Adrenal gland (tissue), 12 donors: ENCODE data around the gene CEP85. TPM values are rescaled to one million over a fixed set of nuclear protein-coding genes. Genes with fewer than 3 reads are reported as not detected.

Experiments
- DNase-seq, 7 donors: peaks; one replicate each; pipeline ENCODE4 v3.0.0-alpha.2; 2019 to 2020
- H3K27ac ChIP-seq, 5 donors: fragments of 200-600 bp; sonication (generic) in 4 of 5; 1 replicate in 3 of 5; 2 replicates in 2 of 5; pipeline versions ENCODE4 v1.5.1 to v1.8.0; 2016 to 2020; ENCODE audit warnings: mild to moderate bottlenecking in 1 of 5
- H3K27me3 ChIP-seq: fragments of 200-600 bp; 2 replicates; pipeline ENCODE4 v1.8.0; 2021
- H3K36me3 ChIP-seq, 2 donors: fragments of 200-600 bp; replicated peaks in 1 of 2; 1 replicate in 1 of 2; 2 replicates in 1 of 2; pipeline versions ENCODE4 v1.5.1 to v1.8.0; 2018 to 2022
- H3K4me1 ChIP-seq, 2 donors: fragments of 200-600 bp; replicated peaks in 1 of 2; 1 replicate in 1 of 2; 2 replicates in 1 of 2; pipeline versions ENCODE4 v1.5.1 to v1.8.0; 2018 to 2021
- H3K4me3 ChIP-seq, 4 donors: fragments of 200-600 bp; sonication (generic) in 3 of 4; one replicate each; pipeline ENCODE4 v1.5.1; 2016 to 2018
- H3K9me3 ChIP-seq, 3 donors: fragments of 200-600 bp; sonication (generic) in 1 of 3; replicated peaks in 1 of 3; 1 replicate in 2 of 3; 2 replicates in 1 of 3; pipeline versions ENCODE4 v1.5.1 to v1.8.0; 2016 to 2021
- POLR2A ChIP-seq, 2 donors: fragments of 450-650 bp; IDR thresholded peaks; one replicate each; pipeline ENCODE4 v1.6.1; 2017; ENCODE audit warnings: antibody characterized with exemption in 2 of 2, mild to moderate bottlenecking in 2 of 2, moderate library complexity in 1 of 2
- WGBS, 4 donors: extraction: QIAGEN DNeasy Blood & Tissue Kit in 2 of 4; methylation state at CpG; one replicate each; pipeline versions ENCODE4 v1.1.5 to v1.1.7; 2013 to 2017; 5-methylcytosine and 5-hydroxymethylcytosine counted together
- intact Hi-C, 2 donors: fragments of 100-400 bp; cut with DNase I; formaldehyde crosslinking; loops; one replicate each; pipeline versions ENCODE4 v1.14.1 to v1.15.0; 2022 to 2023
- polyA plus RNA-seq, 3 donors: library from polyadenylated mRNA; stranded (reverse); fragments of 200-250 nt in 2 of 3; fragments of 350-450 nt in 1 of 3; fragmentation: Illumina TruSeq in 1 of 3; extraction: RNeasy Lipid Tissue Mini Kit (QIAGEN cat#74804) in 1 of 3; gene quantifications; one replicate each; pipeline ENCODE4 v1.2.3, GENCODE V29; 2013 to 2014
- total RNA-seq, 9 donors: library from RNA; depleted of rRNA in 4 of 9; stranded (reverse); fragments of >200 nt in 4 of 9; fragments of 120-200 nt in 1 of 9; fragmentation: NEBNext Ultra II Directional in 1 of 9; extraction: Animal tissue kit (Norgen Biotek cat#: 25700) in 1 of 9; gene quantifications; one replicate each; pipeline versions ENCODE4 v1.1.0 to v1.2.4, GENCODE V29; 2013 to 2023
- TF ChIP-seq, protein P1 (sequence below), 6 experiments: fragments of 450-650 bp in 4 of 6; fragments of 200-600 bp in 2 of 6; sonication (generic) in 1 of 6; IDR thresholded peaks; 1 replicate in 5 of 6; 2 replicates in 1 of 6; pipeline versions ENCODE4 v1.5.1 to v1.8.0; 2016 to 2021; ENCODE audit warnings: antibody characterized with exemption in 6 of 6, mild to moderate bottlenecking in 2 of 6, moderate library complexity in 1 of 6
- donor health status: healthy with polysubstance abuse.
- donor health status: Bipolar disorder and iron deficiency.
- donor health status: DM: yes; HTN: yes; CAD: no.
- donor health status: DM: no; HTN: no; CAD: no.
- donor health status: DM: no; HTN: no; CAD: no.
- donor health status: DM: yes; HTN: yes; CAD: no.

CEP85 gene
- total and polyA plus RNA-seq, 12 donors = 2.5 to 16.4 (median 5.8) TPM

DNA sequence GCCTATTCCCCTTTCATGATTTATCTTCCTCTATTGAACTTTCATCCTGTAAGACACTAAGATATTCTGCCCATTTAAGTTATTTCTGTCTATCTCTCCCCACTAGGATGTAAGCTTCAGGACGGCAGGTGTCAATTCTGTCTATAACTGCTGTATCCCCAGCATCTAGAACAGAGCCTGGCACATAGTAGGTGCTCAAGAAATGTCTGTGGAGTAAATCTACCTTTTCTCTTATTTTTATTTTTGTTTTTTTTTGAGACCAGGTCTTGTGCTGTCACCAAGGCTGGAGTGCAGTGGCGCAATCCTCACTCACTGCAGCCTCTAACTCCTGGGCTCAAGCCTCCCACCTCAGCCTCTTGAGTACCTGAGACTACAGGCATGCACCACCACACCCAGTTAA, 89.4 kb downstream of the CEP85 start:
- H3K4me1 ChIP-seq = no peaks in the 10 kb centered on the region
- WGBS, 4 donors = 87 to 93% (median 88%) methylated on average over 2 of the region's 2 CpGs

DNA sequence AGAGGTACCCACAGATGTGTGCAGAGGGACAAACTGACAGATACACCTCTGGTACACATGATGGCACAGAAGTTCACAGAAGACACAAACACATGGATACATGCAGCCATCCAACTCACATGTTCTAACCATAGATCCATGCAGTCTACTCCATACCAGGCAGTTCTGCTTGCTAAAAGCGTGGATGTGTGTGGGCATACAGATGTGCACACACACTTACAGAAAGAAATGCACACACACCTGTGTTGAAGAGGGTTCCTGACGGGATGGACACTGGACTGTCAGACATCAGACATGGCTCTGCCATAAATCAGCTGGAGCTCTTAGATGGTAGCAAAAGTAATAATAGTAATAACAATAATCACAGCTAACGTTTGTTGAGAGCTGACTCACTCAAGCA, 90.5 kb downstream of the CEP85 start:
- intact Hi-C loops = loop anchor here (5.0 kb wide), 2 partner anchors 42 to 157 kb away; partner anchors contain the start of genes C1orf232 (in 1 of the 2), SH3BGRL3 (in 1 of the 2) and ZNF593 (in 1 of the 2)
- no peak overlapping the region for H3K27ac ChIP-seq
- TF ChIP-seq, protein P1, sequence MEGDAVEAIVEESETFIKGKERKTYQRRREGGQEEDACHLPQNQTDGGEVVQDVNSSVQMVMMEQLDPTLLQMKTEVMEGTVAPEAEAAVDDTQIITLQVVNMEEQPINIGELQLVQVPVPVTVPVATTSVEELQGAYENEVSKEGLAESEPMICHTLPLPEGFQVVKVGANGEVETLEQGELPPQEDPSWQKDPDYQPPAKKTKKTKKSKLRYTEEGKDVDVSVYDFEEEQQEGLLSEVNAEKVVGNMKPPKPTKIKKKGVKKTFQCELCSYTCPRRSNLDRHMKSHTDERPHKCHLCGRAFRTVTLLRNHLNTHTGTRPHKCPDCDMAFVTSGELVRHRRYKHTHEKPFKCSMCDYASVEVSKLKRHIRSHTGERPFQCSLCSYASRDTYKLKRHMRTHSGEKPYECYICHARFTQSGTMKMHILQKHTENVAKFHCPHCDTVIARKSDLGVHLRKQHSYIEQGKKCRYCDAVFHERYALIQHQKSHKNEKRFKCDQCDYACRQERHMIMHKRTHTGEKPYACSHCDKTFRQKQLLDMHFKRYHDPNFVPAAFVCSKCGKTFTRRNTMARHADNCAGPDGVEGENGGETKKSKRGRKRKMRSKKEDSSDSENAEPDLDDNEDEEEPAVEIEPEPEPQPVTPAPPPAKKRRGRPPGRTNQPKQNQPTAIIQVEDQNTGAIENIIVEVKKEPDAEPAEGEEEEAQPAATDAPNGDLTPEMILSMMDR (IDR thresholded peaks at IDR 0.05) = no peak
- TF ChIP-seq POLR2A (IDR thresholded peaks at IDR 0.05) = no peak
- no peaks in the 10 kb centered on the region for H3K4me1 ChIP-seq
- no peaks in the 10 kb centered on the region for H3K9me3 ChIP-seq
- DNase-seq = no peak
- H3K36me3 ChIP-seq = no peaks in the 10 kb centered on the region
- no peaks in the 10 kb centered on the region for H3K27me3 ChIP-seq
- H3K4me3 ChIP-seq = no peak overlapping the region
- WGBS, 4 donors = 46 to 79% (median 61%) methylated on average over 3 of the region's 3 CpGs

More for the DNA sequence above, 89.4 kb downstream of the CEP85 start:
- intact Hi-C loops = loop anchor here (5.0 kb wide), 2 partner anchors 41 to 156 kb away; partner anchors contain the start of genes C1orf232 (in 1 of the 2), SH3BGRL3 (in 1 of the 2) and ZNF593 (in 1 of the 2)
- H3K9me3 ChIP-seq = no peaks in the 10 kb centered on the region
- H3K27ac ChIP-seq = no peak overlapping the region
- TF ChIP-seq, protein P1 (IDR thresholded peaks at IDR 0.05) = no peak
- TF ChIP-seq POLR2A (IDR thresholded peaks at IDR 0.05) = no peak
- no peaks in the 10 kb centered on the region for H3K36me3 ChIP-seq
- DNase-seq = no peak
- no peak overlapping the region for H3K4me3 ChIP-seq
- H3K27me3 ChIP-seq = no peaks in the 10 kb centered on the region

DNA sequence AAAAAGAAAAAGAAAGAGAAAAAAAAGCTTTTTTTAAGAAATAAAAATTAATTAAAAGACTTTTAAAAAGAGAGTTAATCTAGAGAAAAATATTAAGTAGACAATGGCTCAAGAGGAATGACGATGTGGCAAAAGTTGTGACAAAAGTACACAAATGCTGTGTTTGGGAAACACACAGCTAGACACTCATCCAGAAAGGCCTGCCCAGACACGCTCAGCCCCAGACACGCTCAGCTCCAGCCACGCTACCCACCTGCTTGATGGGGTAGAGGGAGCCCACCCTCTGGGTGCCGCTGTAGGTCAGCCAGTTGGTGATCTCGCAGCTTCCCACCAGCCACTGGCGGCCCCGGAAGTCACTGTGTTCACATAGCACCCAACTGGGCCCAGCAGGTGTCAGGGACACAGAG, 94.0 kb downstream of the CEP85 start:
- intact Hi-C loops = no loop called here
- H3K36me3 ChIP-seq = no peaks in the 10 kb centered on the region
- H3K27ac ChIP-seq = no peak overlapping the region
- WGBS, 4 donors = 71 to 90% (median 80%) methylated on average over 8 of the region's 8 CpGs
- no peak for DNase-seq
- H3K27me3 ChIP-seq = no peaks in the 10 kb centered on the region
- H3K9me3 ChIP-seq = no peaks in the 10 kb centered on the region
- no peak overlapping the region for H3K4me3 ChIP-seq
- H3K4me1 ChIP-seq = no peaks in the 10 kb centered on the region
- TF ChIP-seq, protein P1 (IDR thresholded peaks at IDR 0.05) = no peak
- TF ChIP-seq POLR2A (IDR thresholded peaks at IDR 0.05) = no peak

Other genes with a start within 250 kb of the CEP85 start
- gene PAFAH2, start 236.1 kb upstream of the CEP85 start, total RNA-seq = 10 to 100 TPM in 8 of 9 donors, 1 to 10 TPM in 1; 6.6 to 32.8 (median 14.9) TPM
- 10 to 100 TPM in 1 of 3 donors, 1 to 10 TPM in 2; 8.3 to 12.3 (median 8.4) TPM for gene PAFAH2, start 236.1 kb upstream of the CEP85 start, polyA plus RNA-seq
- gene EXTL1, start 212.4 kb upstream of the CEP85 start, total RNA-seq = 1 to 10 TPM in 7 of 9 donors, under 1 TPM in 2; 0.50 to 6.5 (median 2.1) TPM
- gene EXTL1, start 212.4 kb upstream of the CEP85 start, polyA plus RNA-seq = 1 to 10 TPM in 2 of 3 donors, under 1 TPM in 1; 0.31 to 4.2 (median 1.1) TPM
- 1 to 10 TPM in 5 of 9 donors, under 1 TPM in 4; 0.06 to 4.8 (median 1.1) TPM for gene SLC30A2, start 188.1 kb upstream of the CEP85 start, total RNA-seq
- under 1 TPM; 0.15 to 0.32 (median 0.27) TPM for gene SLC30A2, start 188.1 kb upstream of the CEP85 start, polyA plus RNA-seq
- 1 to 10 TPM in 1 of 9 donors, under 1 TPM in 2, not detected in 6; 0.06 to 4.6 (median 0.18) TPM for gene TRIM63, start 166.6 kb upstream of the CEP85 start, total RNA-seq
- gene TRIM63, start 166.6 kb upstream of the CEP85 start, polyA plus RNA-seq = under 1 TPM in 2 of 3 donors, not detected in 1; 0.16 to 0.24 TPM
- gene PDIK1L, start 122.4 kb upstream of the CEP85 start, total RNA-seq = 1 to 10 TPM; 2.3 to 9.8 (median 8.2) TPM
- 1 to 10 TPM; 1.6 to 6.6 (median 1.7) TPM for gene PDIK1L, start 122.4 kb upstream of the CEP85 start, polyA plus RNA-seq
- 1 to 10 TPM in 8 of 9 donors, under 1 TPM in 1; 0.61 to 3.9 (median 2.2) TPM for gene FAM110D, start 75.1 kb upstream of the CEP85 start, total RNA-seq
- gene FAM110D, start 75.1 kb upstream of the CEP85 start, polyA plus RNA-seq = 1 to 10 TPM in 2 of 3 donors, under 1 TPM in 1; 0.46 to 6.2 (median 1.4) TPM
- gene C1orf232, start 65.2 kb upstream of the CEP85 start, total RNA-seq = not detected
- gene C1orf232, start 65.2 kb upstream of the CEP85 start, polyA plus RNA-seq = not detected
- 10 to 100 TPM; 17.8 to 44.7 (median 30.6) TPM for gene ZNF593, start 64.3 kb upstream of the CEP85 start, total RNA-seq
- gene ZNF593, start 64.3 kb upstream of the CEP85 start, polyA plus RNA-seq = 100 to 1,000 TPM in 1 of 3 donors, 10 to 100 TPM in 1, 1 to 10 TPM in 1; 9.8 to 113 (median 51.0) TPM
- under 1 TPM in 1 of 9 donors, not detected in 8; 0.18 TPM for gene ZNF593OS, start 62.4 kb upstream of the CEP85 start, total RNA-seq
- under 1 TPM in 1 of 3 donors, not detected in 2; 0.88 TPM for gene ZNF593OS, start 62.4 kb upstream of the CEP85 start, polyA plus RNA-seq
- gene CNKSR1, start 56.7 kb upstream of the CEP85 start, total RNA-seq = 1 to 10 TPM in 1 of 9 donors, under 1 TPM in 4, not detected in 4; 0.17 to 2.1 (median 0.29) TPM
- gene CNKSR1, start 56.7 kb upstream of the CEP85 start, polyA plus RNA-seq = 1 to 10 TPM in 1 of 3 donors, under 1 TPM in 2; 0.31 to 1.5 (median 0.64) TPM
- not detected for gene CATSPER4, start 43.6 kb upstream of the CEP85 start, total RNA-seq
- not detected for gene CATSPER4, start 43.6 kb upstream of the CEP85 start, polyA plus RNA-seq
- 100 to 1,000 TPM in 3 of 9 donors, 10 to 100 TPM in 6; 21.0 to 123 (median 72.5) TPM for gene SH3BGRL3, start 45.9 kb downstream of the CEP85 start, total RNA-seq
- gene SH3BGRL3, start 45.9 kb downstream of the CEP85 start, polyA plus RNA-seq = 100 to 1,000 TPM; 178 to 350 (median 321) TPM
- 10 to 100 TPM in 6 of 9 donors, 1 to 10 TPM in 3; 5.3 to 28.5 (median 13.3) TPM for gene UBXN11, start 72.4 kb downstream of the CEP85 start, total RNA-seq
- gene UBXN11, start 72.4 kb downstream of the CEP85 start, polyA plus RNA-seq = 100 to 1,000 TPM in 1 of 3 donors, 10 to 100 TPM in 1, 1 to 10 TPM in 1; 5.9 to 154 (median 53.1) TPM
- 1 to 10 TPM in 7 of 9 donors, not detected in 2; 2.5 to 8.9 (median 4.5) TPM for gene CD52, start 83.8 kb downstream of the CEP85 start, total RNA-seq
- 100 to 1,000 TPM in 1 of 3 donors, 10 to 100 TPM in 2; 13.6 to 239 (median 14.1) TPM for gene CD52, start 83.8 kb downstream of the CEP85 start, polyA plus RNA-seq
- gene CRYBG2, start 119.9 kb downstream of the CEP85 start, total RNA-seq = under 1 TPM in 1 of 9 donors, not detected in 8; 0.17 TPM
- under 1 TPM in 2 of 3 donors, not detected in 1; 0.20 to 0.48 TPM for gene CRYBG2, start 119.9 kb downstream of the CEP85 start, polyA plus RNA-seq
- gene ZNF683, start 138.6 kb downstream of the CEP85 start, total RNA-seq = under 1 TPM in 1 of 9 donors, not detected in 8; 0.25 TPM
- under 1 TPM in 2 of 3 donors, not detected in 1; 0.20 to 0.24 TPM for gene ZNF683, start 138.6 kb downstream of the CEP85 start, polyA plus RNA-seq
- gene LIN28A, start 176.6 kb downstream of the CEP85 start, total RNA-seq = 1 to 10 TPM in 1 of 9 donors, under 1 TPM in 2, not detected in 6; 0.23 to 1.2 (median 0.72) TPM
- gene LIN28A, start 176.6 kb downstream of the CEP85 start, polyA plus RNA-seq = not detected
- 10 to 100 TPM; 33.2 to 64.9 (median 44.1) TPM for gene DHDDS, start 198.1 kb downstream of the CEP85 start, total RNA-seq
- 10 to 100 TPM; 24.0 to 77.2 (median 31.5) TPM for gene DHDDS, start 198.1 kb downstream of the CEP85 start, polyA plus RNA-seq
- 100 to 1,000 TPM; 118 to 483 (median 293) TPM for gene HMGN2, start 238.2 kb downstream of the CEP85 start, total RNA-seq
- gene HMGN2, start 238.2 kb downstream of the CEP85 start, polyA plus RNA-seq = 100 to 1,000 TPM; 313 to 415 (median 404) TPM